ENCODE measurements around the gene ZFPM1.
"Not testable (repeated sequence)": the region's sequence is repeated elsewhere in the genome, so short reads cannot be mapped to it uniquely, and the experiment has no call there.

Gene ZFPM1

DNA sequence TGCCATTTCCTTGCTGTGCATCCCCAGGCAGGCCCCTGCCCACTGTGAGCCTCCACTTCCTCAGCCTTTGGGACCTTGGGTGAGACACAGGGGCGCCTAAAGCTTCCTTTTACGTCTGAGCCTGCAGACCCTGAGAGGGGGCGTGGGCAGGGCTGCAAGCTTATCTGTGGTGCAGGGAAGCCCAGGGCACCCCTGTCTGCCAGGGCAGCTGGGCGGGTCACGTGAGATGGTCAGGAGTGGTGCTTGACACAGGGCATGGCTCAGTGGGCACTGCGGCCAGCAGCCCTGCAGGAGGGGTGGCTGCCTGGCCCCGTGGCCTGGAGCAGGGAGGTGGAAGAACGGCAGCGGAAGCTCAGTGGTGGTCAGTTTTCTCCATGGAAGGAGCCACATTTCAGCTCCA, 62.3 kb downstream of the ZFPM1 start:
- TF ChIP-seq, protein P1, sequence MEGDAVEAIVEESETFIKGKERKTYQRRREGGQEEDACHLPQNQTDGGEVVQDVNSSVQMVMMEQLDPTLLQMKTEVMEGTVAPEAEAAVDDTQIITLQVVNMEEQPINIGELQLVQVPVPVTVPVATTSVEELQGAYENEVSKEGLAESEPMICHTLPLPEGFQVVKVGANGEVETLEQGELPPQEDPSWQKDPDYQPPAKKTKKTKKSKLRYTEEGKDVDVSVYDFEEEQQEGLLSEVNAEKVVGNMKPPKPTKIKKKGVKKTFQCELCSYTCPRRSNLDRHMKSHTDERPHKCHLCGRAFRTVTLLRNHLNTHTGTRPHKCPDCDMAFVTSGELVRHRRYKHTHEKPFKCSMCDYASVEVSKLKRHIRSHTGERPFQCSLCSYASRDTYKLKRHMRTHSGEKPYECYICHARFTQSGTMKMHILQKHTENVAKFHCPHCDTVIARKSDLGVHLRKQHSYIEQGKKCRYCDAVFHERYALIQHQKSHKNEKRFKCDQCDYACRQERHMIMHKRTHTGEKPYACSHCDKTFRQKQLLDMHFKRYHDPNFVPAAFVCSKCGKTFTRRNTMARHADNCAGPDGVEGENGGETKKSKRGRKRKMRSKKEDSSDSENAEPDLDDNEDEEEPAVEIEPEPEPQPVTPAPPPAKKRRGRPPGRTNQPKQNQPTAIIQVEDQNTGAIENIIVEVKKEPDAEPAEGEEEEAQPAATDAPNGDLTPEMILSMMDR (IDR thresholded peaks at IDR 0.05; ENCODE audit: control extremely low read depth, extremely low read depth, low read depth, missing control alignments) = no peak
- ChIA-PET CTCF (no interaction called here), POLR2A (no interaction called here)
- DNase-seq (ENCODE audit: extremely low spot score) = no peak

DNA sequence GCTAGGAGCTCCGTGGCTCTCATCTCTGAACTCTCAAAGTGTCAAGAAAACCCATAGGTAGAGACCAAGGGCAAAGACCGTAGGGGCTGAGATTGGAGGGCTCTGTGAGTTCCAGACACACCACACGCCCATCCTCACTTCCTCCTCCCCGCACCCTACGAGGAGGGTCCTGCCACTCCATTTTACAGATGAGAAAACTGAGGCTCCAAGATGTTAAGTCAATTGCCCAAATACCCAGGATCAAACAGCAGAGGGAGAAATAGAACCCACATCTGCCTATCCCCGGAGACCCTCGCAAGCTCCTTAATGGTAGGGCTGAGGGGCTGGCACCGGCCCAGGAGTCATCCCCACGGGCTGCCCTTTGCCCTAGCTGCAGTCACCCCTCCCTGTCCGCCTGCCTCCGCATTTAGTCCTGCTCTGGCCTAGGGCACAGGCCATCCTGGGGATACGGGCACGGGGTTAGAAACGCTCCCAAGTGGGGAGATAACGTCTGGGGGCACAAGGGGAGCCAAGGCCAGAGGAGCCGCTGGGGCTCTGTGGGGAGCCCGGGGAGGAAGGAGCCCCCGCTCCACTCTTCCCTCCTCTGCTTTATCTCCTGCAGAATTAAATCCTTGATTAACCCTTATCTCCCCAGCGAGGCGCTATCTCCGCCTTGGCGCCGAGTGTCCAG, 63.0 kb downstream of the ZFPM1 start:
- CTCF ChIA-PET = no interaction called here
- TF ChIP-seq, protein P1 (IDR thresholded peaks at IDR 0.05; ENCODE audit: control extremely low read depth, extremely low read depth, low read depth, missing control alignments) = no peak
- DNase-seq (ENCODE audit: extremely low spot score) = no peak
- POLR2A ChIA-PET = no interaction called here

DNA sequence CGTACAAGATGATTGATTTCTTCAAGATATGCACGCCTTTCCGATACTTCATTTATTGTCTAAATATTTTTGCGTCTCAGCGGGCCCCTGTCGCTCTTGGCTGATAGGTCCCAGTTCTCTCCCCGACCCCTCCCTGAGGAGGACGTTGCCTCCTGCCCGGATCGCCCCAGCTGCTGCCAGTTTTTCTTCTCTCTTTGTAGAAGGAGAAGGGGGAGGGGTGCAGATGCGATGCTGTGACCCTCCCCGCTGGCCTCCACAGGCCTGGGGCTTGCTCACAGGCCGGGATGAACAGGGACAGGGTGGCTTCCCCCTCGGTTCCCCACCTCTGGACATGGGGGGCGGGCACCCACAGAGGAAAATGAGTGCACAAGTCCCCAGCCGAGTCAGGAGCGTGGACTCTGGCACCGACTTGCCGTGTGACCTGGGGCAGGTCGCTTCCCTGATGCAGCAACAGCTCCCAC, 63.6 kb downstream of the ZFPM1 start:
- ChIA-PET POLR2A (no interaction called here), CTCF (no interaction called here)
- no peak for DNase-seq (ENCODE audit: extremely low spot score)
- TF ChIP-seq, protein P1 (IDR thresholded peaks at IDR 0.05; ENCODE audit: control extremely low read depth, extremely low read depth, low read depth, missing control alignments) = no peak

DNA sequence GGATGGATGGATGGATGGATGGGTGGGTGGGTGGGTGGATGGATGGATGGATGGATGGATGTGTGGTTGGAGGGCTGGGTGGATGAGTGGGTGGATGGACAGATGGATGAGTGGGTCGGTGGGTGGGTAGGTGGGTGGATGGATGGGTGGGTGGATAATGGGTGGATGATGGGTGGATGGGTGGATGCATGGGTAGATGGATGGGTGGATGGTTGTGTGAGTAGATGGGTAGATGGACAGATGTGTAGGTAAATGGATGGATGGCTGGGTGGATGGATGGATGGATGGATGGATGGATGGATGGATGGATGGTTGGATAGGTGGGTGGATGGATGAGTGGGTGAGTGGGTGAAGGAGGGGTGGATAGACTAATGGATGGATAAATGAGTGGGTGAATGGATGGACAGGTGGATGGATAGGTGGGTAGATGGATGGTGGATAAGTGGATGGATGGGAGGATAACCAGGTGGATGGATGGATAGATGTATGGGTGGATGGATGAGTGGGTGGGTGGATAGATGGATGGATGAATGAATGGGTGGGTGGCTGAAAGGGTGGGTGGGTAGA, 64.2 kb downstream of the ZFPM1 start:
- POLR2A ChIA-PET = interaction anchor here (0.6 kb wide), 1 partner anchor 774 kb away, joined by 3 read pairs; no protein-coding TSS in a partner anchor
- DNase-seq (ENCODE audit: extremely low spot score); CTCF ChIA-PET: not testable (repeated sequence)

DNA sequence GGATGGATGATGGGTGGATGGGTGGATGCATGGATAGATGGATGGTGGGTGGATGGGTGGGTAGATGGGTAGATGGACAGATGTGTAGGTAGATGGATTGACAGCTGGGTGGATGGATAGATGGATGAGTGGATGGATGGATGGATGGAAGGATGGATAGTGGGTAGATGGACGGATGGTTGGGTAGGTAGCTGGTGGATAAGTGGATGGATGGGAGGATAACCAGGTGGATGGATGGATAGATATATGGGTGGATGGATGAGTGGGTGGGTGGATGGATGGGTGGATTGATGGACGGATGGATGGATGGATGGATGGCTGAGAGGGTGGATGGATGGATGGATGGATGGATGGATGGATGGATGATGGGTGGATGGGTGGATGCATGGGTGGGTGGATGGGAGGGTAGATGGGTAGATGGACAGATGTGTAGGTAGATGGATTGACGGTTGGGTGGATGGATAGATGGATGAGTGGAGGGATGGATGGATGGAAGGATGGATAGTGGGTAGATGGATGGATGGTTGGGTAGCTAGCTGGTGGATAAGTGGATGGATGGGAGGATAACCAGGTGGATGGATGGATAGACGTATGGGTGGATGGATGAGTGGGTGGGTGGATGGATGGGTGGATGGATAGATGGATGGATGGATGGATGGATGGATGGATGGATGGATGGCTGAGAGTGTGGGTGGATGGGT, 65.5 kb downstream of the ZFPM1 start:
- POLR2A ChIA-PET; CTCF ChIA-PET; DNase-seq (ENCODE audit: extremely low spot score): not testable (repeated sequence)

DNA sequence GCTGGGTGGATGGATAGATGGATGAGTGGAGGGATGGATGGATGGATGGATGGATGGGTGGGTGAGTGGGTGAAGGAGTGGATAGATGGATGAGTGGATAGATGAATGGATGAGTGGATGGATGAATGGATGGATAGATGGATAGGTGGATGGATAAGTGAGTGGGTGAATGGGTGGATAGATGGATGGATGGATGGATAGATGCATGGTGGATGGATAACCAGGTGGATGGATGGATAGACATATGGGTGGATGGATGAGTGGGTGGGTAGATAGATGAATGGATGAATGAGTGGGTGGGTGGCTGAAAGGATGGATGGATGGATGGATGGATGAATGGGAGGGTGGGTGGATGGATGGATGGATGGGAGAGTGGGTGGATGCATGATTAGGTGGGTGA, 66.2 kb downstream of the ZFPM1 start:
- no peak for DNase-seq (ENCODE audit: extremely low spot score)
- CTCF ChIA-PET = no interaction called here
- POLR2A ChIA-PET = no interaction called here
- TF ChIP-seq, protein P1 (IDR thresholded peaks at IDR 0.05; ENCODE audit: control extremely low read depth, extremely low read depth, low read depth, missing control alignments) = no peak

DNA sequence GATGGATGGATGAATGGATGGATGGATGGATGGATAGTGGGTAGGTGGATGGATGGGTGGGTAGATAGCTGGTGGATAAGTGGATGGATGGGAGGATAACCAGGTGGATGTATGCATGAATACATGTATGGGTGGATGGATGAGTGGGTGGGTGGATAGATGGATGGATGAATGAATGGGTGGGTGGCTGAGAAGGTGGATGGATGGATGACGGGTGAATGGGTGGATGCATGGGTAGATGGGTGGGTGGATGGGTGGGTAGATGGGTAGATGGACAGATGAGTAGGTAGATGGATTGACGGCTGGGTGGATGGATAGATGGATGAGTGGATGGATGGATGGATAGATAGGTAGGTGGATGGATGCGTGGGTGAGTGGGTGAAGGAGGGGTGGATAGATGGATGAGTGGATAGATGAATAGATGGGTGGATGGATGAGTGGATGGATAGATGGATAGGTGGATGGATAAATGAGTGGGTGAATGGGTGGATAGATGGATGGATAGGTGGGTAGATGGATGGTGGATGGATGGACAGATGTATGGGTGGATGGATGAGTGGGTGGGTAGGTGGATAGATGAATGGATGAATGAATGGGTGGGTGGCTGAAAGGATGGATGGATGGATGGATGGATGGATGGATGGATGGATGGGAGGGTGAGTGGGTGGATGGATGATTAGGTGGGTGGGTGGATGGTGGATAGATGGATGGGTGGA, 67.0 kb downstream of the ZFPM1 start:
- DNase-seq (ENCODE audit: extremely low spot score) = no peak
- TF ChIP-seq, protein P1 (IDR thresholded peaks at IDR 0.05; ENCODE audit: control extremely low read depth, extremely low read depth, low read depth, missing control alignments) = no peak
- POLR2A ChIA-PET = no interaction called here
- CTCF ChIA-PET = no interaction called here
